Measurements from ENCODE around the gene FAP.

GRCh38 chr2:162138310-162138709, 104.9 kb downstream of the FAP start:
- TF ChIP-seq CTCF (IDR thresholded peaks at IDR 0.05): no peak
- no peak for TF ChIP-seq EZH2 (IDR thresholded peaks at IDR 0.05; ENCODE audit: borderline replicate concordance, insufficient read depth, low read depth, low read length, poor library complexity, severe bottlenecking)
